Measurements from ENCODE around the gene GPR3. TPM values are rescaled to one million over a fixed set of nuclear protein-coding genes. Genes with fewer than 3 reads are reported as not detected.

Gene GPR3
- total and polyA plus RNA-seq, 10 of the 15 experiments (the other 5 are each of a cell fraction or from before 2014, with no cell fraction given), result 0.33 to 1.4 (median 0.63) TPM; not detected in 3

DNA sequence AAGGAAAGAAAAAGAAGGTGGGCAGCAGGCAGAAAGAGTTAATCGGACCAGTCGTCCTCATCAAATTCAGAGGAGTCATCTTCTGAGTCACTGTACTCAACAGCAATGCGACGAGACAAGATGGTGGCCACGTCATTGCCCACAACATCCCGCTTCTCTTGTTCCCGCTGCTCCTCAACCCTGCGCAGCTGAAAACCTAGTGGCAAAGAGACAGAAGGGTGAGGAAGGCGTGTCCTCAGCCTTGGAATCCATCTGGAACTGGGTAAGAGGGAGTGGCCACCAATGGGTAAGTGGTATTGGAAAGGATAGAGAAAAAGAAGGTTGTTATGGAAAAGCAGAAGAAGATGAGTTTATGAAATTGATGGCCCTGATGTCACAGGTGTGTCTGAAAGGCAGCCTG, 15.7 kb downstream of the GPR3 start:
- Histone ChIP-seq H3K4me3 (no peak overlapping the region), H2AFZ (ENCODE audit: control insufficient read depth, low read depth, low read length) (no peak overlapping the region), H4K20me1 (ENCODE audit: control insufficient read depth, insufficient read depth) (no peaks in the 10 kb centered on the region), H3K4me2 (ENCODE audit: control insufficient read depth, insufficient read depth) (no peak overlapping the region), H3K4me1 (ENCODE audit: control insufficient read depth, insufficient read depth, low read length) (peaks cover 14% of the 10 kb centered on the region), H3K79me2 (ENCODE audit: control insufficient read depth, insufficient read depth, low read length) (no peaks in the 10 kb centered on the region), H3K9ac (ENCODE audit: control insufficient read depth, insufficient read depth, low read length) (no peak overlapping the region), H3K9me3 (replicated peaks; ENCODE audit: control insufficient read depth, insufficient read depth, low read length) (no peaks in the 10 kb centered on the region), H3K27me3 (replicated peaks in 1 of 2; ENCODE audit: control insufficient read depth in 2 of 2, insufficient read depth in 2 of 2, low read length in 1 of 2) (no peaks in the 10 kb centered on the region), H3K36me3 (ENCODE audit: control insufficient read depth in 2 of 2, insufficient read depth in 2 of 2, low read length in 1 of 2) (peaks cover 25 to 27% of the 10 kb centered on the region in 2 experiments), H3K27ac (ENCODE audit: control insufficient read depth, insufficient read depth) (no peak overlapping the region)
- ChIA-PET RAD21 (ENCODE audit: unreplicated experiment) (no interaction called here), CTCF (no interaction called here), POLR2A (no interaction called here), SMC1A (ENCODE audit: uncharacterized antibody, unreplicated experiment) (no interaction called here)
- ATAC-seq, result no peak
- BruUV-seq (replicated peaks), result no TSS peak
- DNase-seq (ENCODE audit: low read depth, low spot score), result no peak
- TF ChIP-seq, protein P1, sequence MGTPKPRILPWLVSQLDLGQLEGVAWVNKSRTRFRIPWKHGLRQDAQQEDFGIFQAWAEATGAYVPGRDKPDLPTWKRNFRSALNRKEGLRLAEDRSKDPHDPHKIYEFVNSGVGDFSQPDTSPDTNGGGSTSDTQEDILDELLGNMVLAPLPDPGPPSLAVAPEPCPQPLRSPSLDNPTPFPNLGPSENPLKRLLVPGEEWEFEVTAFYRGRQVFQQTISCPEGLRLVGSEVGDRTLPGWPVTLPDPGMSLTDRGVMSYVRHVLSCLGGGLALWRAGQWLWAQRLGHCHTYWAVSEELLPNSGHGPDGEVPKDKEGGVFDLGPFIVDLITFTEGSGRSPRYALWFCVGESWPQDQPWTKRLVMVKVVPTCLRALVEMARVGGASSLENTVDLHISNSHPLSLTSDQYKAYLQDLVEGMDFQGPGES (IDR thresholded peaks at IDR 0.05), result no peak
- TF ChIP-seq BACH1 (IDR thresholded peaks at IDR 0.05; ENCODE audit: borderline replicate concordance), result no peak
- no peak for TF ChIP-seq RB1 (IDR thresholded peaks at IDR 0.05; ENCODE audit: borderline replicate concordance)
- no peak for TF ChIP-seq CHD1 (IDR thresholded peaks at IDR 0.05; ENCODE audit: low read depth, low read length)
- intact Hi-C loops (cut with micrococcal nuclease; ENCODE audit: unreplicated experiment) (no loop called here), in situ Hi-C loops (cut with MboI) (no loop called here)
- 90% methylated on average over 9 of the region's 9 CpGs for WGBS (ENCODE audit: insufficient coverage, insufficient replicate concordance, low lambda C conversion rate, missing lambda C conversion rate)
- no peak for FAIRE-seq

DNA sequence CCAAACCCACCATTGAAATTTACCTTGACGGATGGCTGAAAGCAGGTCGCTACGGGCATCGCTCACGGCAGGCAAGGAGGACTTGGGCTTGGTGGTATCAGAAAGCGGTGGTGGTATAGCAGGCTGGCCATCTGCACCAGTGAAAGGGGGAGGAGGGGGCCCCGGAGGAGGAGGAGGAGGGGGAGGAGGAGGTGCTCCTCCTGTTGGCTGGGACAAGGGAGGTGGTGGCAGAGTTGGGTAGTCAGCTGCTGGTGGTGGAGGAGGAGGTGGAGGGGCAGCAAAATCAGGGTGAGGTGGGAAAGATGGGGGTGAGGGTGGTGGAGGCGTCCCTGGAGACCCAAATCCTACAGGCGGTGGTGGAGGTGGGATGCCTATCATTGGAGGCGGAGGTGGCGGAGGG, 17.2 kb downstream of the GPR3 start:
- ATAC-seq (no peak), FAIRE-seq (no peak), DNase-seq (ENCODE audit: low read depth, low spot score) (no peak)
- no peaks in the 10 kb centered on the region for H3K27me3 ChIP-seq (replicated peaks in 1 of 2; ENCODE audit: control insufficient read depth in 2 of 2, insufficient read depth in 2 of 2, low read length in 1 of 2)
- H3K9me3 ChIP-seq (replicated peaks; ENCODE audit: control insufficient read depth, insufficient read depth, low read length), result no peaks in the 10 kb centered on the region
- H3K4me2 ChIP-seq (ENCODE audit: control insufficient read depth, insufficient read depth), result no peak overlapping the region
- peaks cover 5% of the 10 kb centered on the region; the same call in 1 of the 2 replicates for H3K4me1 ChIP-seq (ENCODE audit: control insufficient read depth, insufficient read depth, low read length)
- no TSS peak for BruUV-seq (replicated peaks)
- POLR2A ChIA-PET, result no interaction called here
- intact Hi-C loops (cut with micrococcal nuclease; ENCODE audit: unreplicated experiment) (no loop called here), in situ Hi-C loops (cut with MboI) (no loop called here)
- H3K9ac ChIP-seq (ENCODE audit: control insufficient read depth, insufficient read depth, low read length), result no peak overlapping the region
- whole genome bisulfite sequencing (ENCODE audit: insufficient coverage, insufficient replicate concordance, low lambda C conversion rate, missing lambda C conversion rate), result over 99% methylated on average over 10 of the region's 11 CpGs
- H3K4me3 ChIP-seq, result no peak overlapping the region
- no peak overlapping the region for H3K27ac ChIP-seq (ENCODE audit: control insufficient read depth, insufficient read depth)
- RAD21 ChIA-PET (ENCODE audit: unreplicated experiment), result interaction anchor here (1.6 kb wide), 1 partner anchor 197 kb away, joined by 5 read pairs; no protein-coding TSS in a partner anchor
- H3K79me2 ChIP-seq (ENCODE audit: control insufficient read depth, insufficient read depth, low read length), result no peaks in the 10 kb centered on the region
- H4K20me1 ChIP-seq (ENCODE audit: control insufficient read depth, insufficient read depth), result no peaks in the 10 kb centered on the region
- SMC1A ChIA-PET (ENCODE audit: uncharacterized antibody, unreplicated experiment), result interaction anchor here (0.6 to 22.2 kb wide), 3 partner anchors 35 to 198 kb away, joined by 3 to 470 read pairs (median 3); no protein-coding TSS in a partner anchor
- H3K36me3 ChIP-seq (ENCODE audit: control insufficient read depth in 2 of 2, insufficient read depth in 2 of 2, low read length in 1 of 2), result peaks cover 34 to 41% of the 10 kb centered on the region in 2 experiments
- H2AFZ ChIP-seq (ENCODE audit: control insufficient read depth, low read depth, low read length), result no peak overlapping the region
- CTCF ChIA-PET, result interaction anchor here (1.2 to 2.1 kb wide), 2 partner anchors 13 to 19 kb away, joined by 3 to 6 read pairs; no protein-coding TSS in a partner anchor
- no peak for TF ChIP-seq CBX5 (IDR thresholded peaks at IDR 0.05; ENCODE audit: low read depth)
- no peak for TF ChIP-seq SIX5 (IDR thresholded peaks at IDR 0.05; ENCODE audit: low read depth, low read length, severe bottlenecking)
- TF ChIP-seq, protein P2, sequence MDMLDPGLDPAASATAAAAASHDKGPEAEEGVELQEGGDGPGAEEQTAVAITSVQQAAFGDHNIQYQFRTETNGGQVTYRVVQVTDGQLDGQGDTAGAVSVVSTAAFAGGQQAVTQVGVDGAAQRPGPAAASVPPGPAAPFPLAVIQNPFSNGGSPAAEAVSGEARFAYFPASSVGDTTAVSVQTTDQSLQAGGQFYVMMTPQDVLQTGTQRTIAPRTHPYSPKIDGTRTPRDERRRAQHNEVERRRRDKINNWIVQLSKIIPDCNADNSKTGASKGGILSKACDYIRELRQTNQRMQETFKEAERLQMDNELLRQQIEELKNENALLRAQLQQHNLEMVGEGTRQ (IDR thresholded peaks at IDR 0.05; ENCODE audit: borderline replicate concordance, low read depth, low read length), result no peak
- no peak for TF ChIP-seq SUZ12 (IDR thresholded peaks at IDR 0.05; ENCODE audit: unreplicated experiment)
- TF ChIP-seq, protein P3, sequence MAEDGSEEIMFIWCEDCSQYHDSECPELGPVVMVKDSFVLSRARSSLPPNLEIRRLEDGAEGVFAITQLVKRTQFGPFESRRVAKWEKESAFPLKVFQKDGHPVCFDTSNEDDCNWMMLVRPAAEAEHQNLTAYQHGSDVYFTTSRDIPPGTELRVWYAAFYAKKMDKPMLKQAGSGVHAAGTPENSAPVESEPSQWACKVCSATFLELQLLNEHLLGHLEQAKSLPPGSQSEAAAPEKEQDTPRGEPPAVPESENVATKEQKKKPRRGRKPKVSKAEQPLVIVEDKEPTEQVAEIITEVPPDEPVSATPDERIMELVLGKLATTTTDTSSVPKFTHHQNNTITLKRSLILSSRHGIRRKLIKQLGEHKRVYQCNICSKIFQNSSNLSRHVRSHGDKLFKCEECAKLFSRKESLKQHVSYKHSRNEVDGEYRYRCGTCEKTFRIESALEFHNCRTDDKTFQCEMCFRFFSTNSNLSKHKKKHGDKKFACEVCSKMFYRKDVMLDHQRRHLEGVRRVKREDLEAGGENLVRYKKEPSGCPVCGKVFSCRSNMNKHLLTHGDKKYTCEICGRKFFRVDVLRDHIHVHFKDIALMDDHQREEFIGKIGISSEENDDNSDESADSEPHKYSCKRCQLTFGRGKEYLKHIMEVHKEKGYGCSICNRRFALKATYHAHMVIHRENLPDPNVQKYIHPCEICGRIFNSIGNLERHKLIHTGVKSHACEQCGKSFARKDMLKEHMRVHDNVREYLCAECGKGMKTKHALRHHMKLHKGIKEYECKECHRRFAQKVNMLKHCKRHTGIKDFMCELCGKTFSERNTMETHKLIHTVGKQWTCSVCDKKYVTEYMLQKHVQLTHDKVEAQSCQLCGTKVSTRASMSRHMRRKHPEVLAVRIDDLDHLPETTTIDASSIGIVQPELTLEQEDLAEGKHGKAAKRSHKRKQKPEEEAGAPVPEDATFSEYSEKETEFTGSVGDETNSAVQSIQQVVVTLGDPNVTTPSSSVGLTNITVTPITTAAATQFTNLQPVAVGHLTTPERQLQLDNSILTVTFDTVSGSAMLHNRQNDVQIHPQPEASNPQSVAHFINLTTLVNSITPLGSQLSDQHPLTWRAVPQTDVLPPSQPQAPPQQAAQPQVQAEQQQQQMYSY (CRISPR knock-in tag; IDR thresholded peaks at IDR 0.05), result no peak
